ENCODE data around the gene IRF2. TPM values are rescaled to one million over a fixed set of nuclear protein-coding genes. Genes with fewer than 3 reads are reported as not detected.

The IRF2 gene
- polyA plus RNA-seq, 2 donors: 10.9 to 14.3 TPM

GRCh38 chr4:184356366-184356765 lies 118.0 kb downstream of the IRF2 start:
- H3K4me3 ChIP-seq (ENCODE audit: low read depth in 1 of 2, low read length in 2 of 2): no peak overlapping the region
- no peaks in the 10 kb centered on the region for H3K27me3 ChIP-seq (ENCODE audit: control insufficient read depth in 1 of 2, insufficient read depth in 2 of 2, low read length in 2 of 2)
- peak overlapping the region in 1 of 2 donors; percentile 53 for H3K27ac ChIP-seq (ENCODE audit: low read depth in 2 of 2, low read length in 1 of 2)
- no peaks in the 10 kb centered on the region for H3K9me3 ChIP-seq (ENCODE audit: control insufficient read depth in 2 of 2, insufficient read depth in 1 of 2, low read depth in 1 of 2, low read length in 1 of 2)
- H3K4me1 ChIP-seq (ENCODE audit: control insufficient read depth in 2 of 2, insufficient read depth in 2 of 2, low read length in 1 of 2): peaks cover 2 to 3% of the 10 kb centered on the region in 2 donors
- H3K36me3 ChIP-seq (ENCODE audit: control insufficient read depth in 2 of 2, insufficient read depth in 2 of 2, low read length in 1 of 2): no peaks in the 10 kb centered on the region
- 55 to 79% methylated on average over 7 of the region's 7 CpGs for WGBS, 2 donors

- no peaks in the 10 kb centered on the region for H3K9me3 ChIP-seq (ENCODE audit: control insufficient read depth in 2 of 2, insufficient read depth in 1 of 2, low read depth in 1 of 2, low read length in 1 of 2)
- no peak overlapping the region for H3K4me3 ChIP-seq (ENCODE audit: low read depth in 1 of 2, low read length in 2 of 2)
- H3K4me1 ChIP-seq (ENCODE audit: control insufficient read depth in 2 of 2, insufficient read depth in 2 of 2, low read length in 1 of 2): peaks cover 2 to 3% of the 10 kb centered on the region in 2 donors
- WGBS, 2 donors: 63 to 65% methylated on average over 5 of the region's 5 CpGs
- no peaks in the 10 kb centered on the region for H3K27me3 ChIP-seq (ENCODE audit: control insufficient read depth in 1 of 2, insufficient read depth in 2 of 2, low read length in 2 of 2)
- H3K36me3 ChIP-seq (ENCODE audit: control insufficient read depth in 2 of 2, insufficient read depth in 2 of 2, low read length in 1 of 2): no peaks in the 10 kb centered on the region
- H3K27ac ChIP-seq (ENCODE audit: low read depth in 2 of 2, low read length in 1 of 2): peak overlapping the region in 1 of 2 donors; percentile 8
These were observed 118.5 kb downstream of the IRF2 start for GRCh38 chr4:184355857-184356256.

DNA sequence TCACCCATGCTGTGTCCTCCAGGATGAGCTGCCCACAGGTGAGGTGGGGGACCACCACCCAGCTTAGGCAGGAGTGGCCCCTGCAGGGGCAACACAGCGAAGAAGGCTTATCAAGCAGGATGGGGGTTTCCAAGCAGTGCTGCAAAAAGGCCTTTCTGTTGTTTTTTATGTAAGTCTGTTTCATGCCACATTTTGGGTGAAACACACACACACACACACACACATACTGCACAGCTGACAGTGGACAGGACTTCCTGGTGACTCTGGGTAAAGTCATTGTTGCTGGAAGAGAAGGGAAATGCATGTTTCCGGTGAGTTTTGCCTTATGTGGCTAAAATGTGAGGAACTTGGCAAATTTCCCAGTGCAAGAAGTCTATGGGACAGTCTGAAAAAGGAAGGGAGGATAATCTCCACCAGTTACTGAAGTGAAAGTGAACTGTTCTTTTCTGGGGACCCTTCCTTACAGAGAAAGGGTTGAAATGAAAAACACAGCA lies 119.2 kb downstream of the IRF2 start:
- H3K27ac ChIP-seq (ENCODE audit: low read depth in 2 of 2, low read length in 1 of 2): peak overlapping the region; percentile 45 to 60
- no peaks in the 10 kb centered on the region for H3K9me3 ChIP-seq (ENCODE audit: control insufficient read depth in 2 of 2, insufficient read depth in 1 of 2, low read depth in 1 of 2, low read length in 1 of 2)
- H3K27me3 ChIP-seq (ENCODE audit: control insufficient read depth in 1 of 2, insufficient read depth in 2 of 2, low read length in 2 of 2): no peaks in the 10 kb centered on the region
- no peaks in the 10 kb centered on the region for H3K36me3 ChIP-seq (ENCODE audit: control insufficient read depth in 2 of 2, insufficient read depth in 2 of 2, low read length in 1 of 2)
- 31 to 41% methylated on average over 2 of the region's 2 CpGs for WGBS, 2 donors
- peaks cover 3 to 6% of the 10 kb centered on the region in 2 donors for H3K4me1 ChIP-seq (ENCODE audit: control insufficient read depth in 2 of 2, insufficient read depth in 2 of 2, low read length in 1 of 2)
- no peak overlapping the region for H3K4me3 ChIP-seq (ENCODE audit: low read depth in 1 of 2, low read length in 2 of 2)

DNA sequence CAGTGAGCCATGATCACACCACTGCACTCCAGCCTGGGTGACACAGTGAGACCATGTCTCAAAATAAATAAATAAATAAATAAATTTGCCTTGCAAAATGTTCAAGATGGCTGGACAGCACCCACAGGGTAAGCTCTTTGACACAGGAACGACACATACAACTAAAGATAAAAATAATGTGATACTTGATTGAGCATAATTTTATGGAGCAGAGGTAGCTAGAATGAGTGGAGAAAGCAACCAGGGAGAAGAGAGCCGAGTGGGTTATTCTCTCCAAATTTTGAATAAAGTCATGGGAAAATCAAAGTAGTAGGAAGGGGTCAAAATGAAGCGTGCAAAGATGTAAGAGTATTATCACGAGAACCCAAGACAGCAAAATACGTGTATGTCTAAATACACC lies 121.5 kb downstream of the IRF2 start:
- no peaks in the 10 kb centered on the region for H3K9me3 ChIP-seq (ENCODE audit: control insufficient read depth in 2 of 2, insufficient read depth in 1 of 2, low read depth in 1 of 2, low read length in 1 of 2)
- no peak overlapping the region for H3K27ac ChIP-seq (ENCODE audit: low read depth in 2 of 2, low read length in 1 of 2)
- H3K4me3 ChIP-seq (ENCODE audit: low read depth in 1 of 2, low read length in 2 of 2): no peak overlapping the region
- 93 to 95% methylated on average over 5 of the region's 5 CpGs for WGBS, 2 donors
- no peaks in the 10 kb centered on the region for H3K36me3 ChIP-seq (ENCODE audit: control insufficient read depth in 2 of 2, insufficient read depth in 2 of 2, low read length in 1 of 2)
- no peaks in the 10 kb centered on the region for H3K27me3 ChIP-seq (ENCODE audit: control insufficient read depth in 1 of 2, insufficient read depth in 2 of 2, low read length in 2 of 2)
- peaks cover 6 to 9% of the 10 kb centered on the region in 2 donors for H3K4me1 ChIP-seq (ENCODE audit: control insufficient read depth in 2 of 2, insufficient read depth in 2 of 2, low read length in 1 of 2)

- Histone ChIP-seq H3K27me3 (ENCODE audit: control insufficient read depth in 1 of 2, insufficient read depth in 2 of 2, low read length in 2 of 2) (no peaks in the 10 kb centered on the region), H3K36me3 (ENCODE audit: control insufficient read depth in 2 of 2, insufficient read depth in 2 of 2, low read length in 1 of 2) (no peaks in the 10 kb centered on the region), H3K4me1 (ENCODE audit: control insufficient read depth in 2 of 2, insufficient read depth in 2 of 2, low read length in 1 of 2) (peaks cover 6 to 8% of the 10 kb centered on the region in 2 donors), H3K27ac (ENCODE audit: low read depth in 2 of 2, low read length in 1 of 2) (no peak overlapping the region), H3K4me3 (ENCODE audit: low read depth in 1 of 2, low read length in 2 of 2) (no peak overlapping the region), H3K9me3 (ENCODE audit: control insufficient read depth in 2 of 2, insufficient read depth in 1 of 2, low read depth in 1 of 2, low read length in 1 of 2) (no peaks in the 10 kb centered on the region)
- 94 to 96% methylated on average over 19 of the region's 19 CpGs for WGBS, 2 donors
These were observed 122.5 kb downstream of the IRF2 start for GRCh38 chr4:184351560-184352451.

- H3K4me1 ChIP-seq (ENCODE audit: control insufficient read depth in 2 of 2, insufficient read depth in 2 of 2, low read length in 1 of 2): peaks cover 6% of the 10 kb centered on the region in 2 donors
- 97 to 100% methylated on average over 5 of the region's 5 CpGs for WGBS, 2 donors
These were observed 123.4 kb downstream of the IRF2 start for GRCh38 chr4:184350964-184351363.

GRCh38 chr4:184350213-184350817 lies 124.0 kb downstream of the IRF2 start:
- H3K27ac ChIP-seq (ENCODE audit: low read depth in 2 of 2, low read length in 1 of 2): no peak overlapping the region
- no peaks in the 10 kb centered on the region for H3K27me3 ChIP-seq (ENCODE audit: control insufficient read depth in 1 of 2, insufficient read depth in 2 of 2, low read length in 2 of 2)
- no peaks in the 10 kb centered on the region for H3K9me3 ChIP-seq (ENCODE audit: control insufficient read depth in 2 of 2, insufficient read depth in 1 of 2, low read depth in 1 of 2, low read length in 1 of 2)
- WGBS, 2 donors: 93 to 95% methylated on average over 9 of the region's 9 CpGs
- peaks cover 6% of the 10 kb centered on the region in 2 donors for H3K4me1 ChIP-seq (ENCODE audit: control insufficient read depth in 2 of 2, insufficient read depth in 2 of 2, low read length in 1 of 2)
- H3K4me3 ChIP-seq (ENCODE audit: low read depth in 1 of 2, low read length in 2 of 2): no peak overlapping the region
- no peaks in the 10 kb centered on the region for H3K36me3 ChIP-seq (ENCODE audit: control insufficient read depth in 2 of 2, insufficient read depth in 2 of 2, low read length in 1 of 2)

More at GRCh38 chr4:184350964-184351363, 123.4 kb downstream of the IRF2 start:
- Histone ChIP-seq H3K9me3 (ENCODE audit: control insufficient read depth in 2 of 2, insufficient read depth in 1 of 2, low read depth in 1 of 2, low read length in 1 of 2) (no peaks in the 10 kb centered on the region), H3K27ac (ENCODE audit: low read depth in 2 of 2, low read length in 1 of 2) (no peak overlapping the region), H3K27me3 (ENCODE audit: control insufficient read depth in 1 of 2, insufficient read depth in 2 of 2, low read length in 2 of 2) (no peaks in the 10 kb centered on the region), H3K4me3 (ENCODE audit: low read depth in 1 of 2, low read length in 2 of 2) (no peak overlapping the region), H3K36me3 (ENCODE audit: control insufficient read depth in 2 of 2, insufficient read depth in 2 of 2, low read length in 1 of 2) (no peaks in the 10 kb centered on the region)

GRCh38 chr4:184349283-184350039 lies 124.9 kb downstream of the IRF2 start:
- Histone ChIP-seq H3K27me3 (ENCODE audit: control insufficient read depth in 1 of 2, insufficient read depth in 2 of 2, low read length in 2 of 2) (no peaks in the 10 kb centered on the region), H3K36me3 (ENCODE audit: control insufficient read depth in 2 of 2, insufficient read depth in 2 of 2, low read length in 1 of 2) (no peaks in the 10 kb centered on the region), H3K27ac (ENCODE audit: low read depth in 2 of 2, low read length in 1 of 2) (peak overlapping the region; percentile 92 to 97), H3K4me3 (ENCODE audit: low read depth in 1 of 2, low read length in 2 of 2) (no peak overlapping the region), H3K9me3 (ENCODE audit: control insufficient read depth in 2 of 2, insufficient read depth in 1 of 2, low read depth in 1 of 2, low read length in 1 of 2) (no peaks in the 10 kb centered on the region), H3K4me1 (ENCODE audit: control insufficient read depth in 2 of 2, insufficient read depth in 2 of 2, low read length in 1 of 2) (peaks cover 7 to 9% of the 10 kb centered on the region in 2 donors)
- 75 to 83% methylated on average over 11 of the region's 11 CpGs for WGBS, 2 donors
